ENCODE data around the gene C9orf40.

Gene C9orf40, protein sequence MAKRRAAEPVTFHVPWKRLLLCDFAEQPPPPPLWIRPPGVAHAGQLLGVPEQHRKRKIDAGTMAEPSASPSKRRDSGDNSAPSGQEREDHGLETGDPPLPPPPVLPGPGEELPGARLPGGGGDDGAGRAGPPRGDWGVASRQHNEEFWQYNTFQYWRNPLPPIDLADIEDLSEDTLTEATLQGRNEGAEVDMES

DNA sequence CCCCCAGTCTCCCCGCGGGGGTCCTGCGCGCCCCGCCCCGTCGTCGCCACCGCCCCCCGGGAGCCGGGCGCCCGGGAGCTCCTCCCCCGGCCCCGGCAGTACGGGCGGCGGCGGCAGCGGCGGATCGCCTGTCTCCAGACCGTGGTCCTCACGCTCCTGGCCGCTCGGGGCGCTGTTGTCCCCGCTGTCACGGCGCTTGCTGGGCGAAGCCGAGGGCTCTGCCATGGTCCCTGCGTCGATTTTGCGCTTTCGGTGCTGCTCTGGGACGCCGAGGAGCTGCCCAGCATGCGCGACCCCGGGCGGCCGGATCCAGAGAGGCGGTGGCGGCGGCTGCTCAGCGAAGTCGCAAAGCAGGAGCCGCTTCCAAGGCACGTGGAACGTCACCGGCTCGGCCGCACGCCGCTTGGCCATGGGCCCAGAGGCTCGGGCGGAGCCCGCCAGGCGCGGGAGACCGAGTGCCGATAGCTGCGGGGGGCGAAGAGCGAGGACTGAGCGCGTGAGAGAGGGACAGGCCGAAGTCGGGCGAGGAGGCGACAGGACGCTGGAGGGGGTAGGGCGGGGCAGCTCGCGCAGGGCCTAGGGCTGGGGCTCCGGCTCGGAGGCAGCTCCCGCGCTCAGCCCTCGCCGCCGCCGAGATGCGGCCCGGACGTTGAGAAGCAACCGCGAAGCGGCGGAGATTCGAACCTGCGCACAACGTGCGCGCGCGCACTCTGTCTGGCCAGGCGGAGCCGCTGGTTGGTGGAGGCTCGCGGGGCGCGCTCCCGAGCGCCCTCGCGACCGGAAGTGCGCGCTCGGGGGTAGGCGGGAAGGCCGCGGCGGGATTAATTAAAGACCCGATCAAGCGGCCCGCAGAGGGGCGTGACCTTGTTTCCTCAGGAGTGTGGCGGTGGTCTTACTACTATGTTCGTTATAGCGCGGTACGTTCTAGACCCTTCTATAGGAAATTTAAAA is at the start of gene C9orf40:
Gene C9orf40 (minus strand): TSS at position 712 of the 951 bp plus-strand sequence. CDS start 301 bp downstream, at position 411.
- intact Hi-C loops (cut with DNase I; ENCODE audit: low total_unique reads) = loop anchor here (5.0 kb wide), 2 partner anchors 75 to 135 kb away; partner anchors contain the start of genes CARNMT1, NMRK1 and OSTF1
- peak; percentile 78 to 83 for TF ChIP-seq CTCF (IDR thresholded peaks at IDR 0.05)
- no peaks in the 10 kb centered on the region for H3K9me3 ChIP-seq
- no peaks in the 10 kb centered on the region for H3K36me3 ChIP-seq
- peak within 1 kb of the TSS; percentile 98 for H3K27ac ChIP-seq
- DNase-seq = peak; percentile 85 to 92
- peak within 1 kb of the TSS; percentile 89 to 93 for H3K4me3 ChIP-seq
- H3K4me1 ChIP-seq = peaks cover 0 to 7% (median 3%) of the 10 kb centered on the region in 4 donors
- no peaks in the 10 kb centered on the region for H3K27me3 ChIP-seq

DNA sequence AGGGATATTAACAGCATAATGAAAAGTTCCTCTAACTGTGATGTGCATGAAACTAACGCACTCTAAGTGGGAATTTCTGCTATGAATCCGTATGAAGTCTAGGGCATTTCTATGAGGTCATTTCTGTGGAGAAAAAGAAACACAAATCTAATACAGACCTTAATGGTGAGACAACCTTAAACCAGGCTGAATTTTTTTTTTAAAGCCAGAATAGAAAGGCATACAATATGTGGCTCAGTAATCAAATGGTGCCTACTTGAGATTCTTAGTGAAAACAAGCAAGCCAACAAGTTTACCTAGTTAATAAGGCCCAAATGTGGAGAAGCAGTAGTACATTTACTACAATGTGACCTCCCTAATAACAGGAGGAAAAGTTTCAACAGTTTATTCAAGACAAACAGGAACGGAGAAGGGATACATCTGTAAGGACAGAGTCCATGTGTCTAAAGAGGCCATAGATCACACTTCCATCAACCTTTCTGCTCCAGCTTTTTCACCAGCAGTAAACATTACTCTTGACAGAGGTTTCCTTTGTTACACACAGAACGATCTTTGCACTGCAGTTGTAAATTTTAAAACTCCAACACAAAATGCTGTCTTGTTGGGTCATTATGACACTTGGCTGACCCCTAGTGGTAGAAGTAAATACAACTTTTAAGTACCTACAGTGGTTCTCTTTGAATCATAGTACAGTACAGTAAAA is 49.2 kb upstream of the C9orf40 start:
- intact Hi-C loops (cut with DNase I; ENCODE audit: low total_unique reads) = loop anchor here (5.0 kb wide), 1 partner anchor 225 kb away; no protein-coding TSS in a partner anchor
- Histone ChIP-seq H3K4me1 (no peaks in the 10 kb centered on the region), H3K27me3 (no peaks in the 10 kb centered on the region), H3K4me3 (no peak overlapping the region), H3K36me3 (no peaks in the 10 kb centered on the region), H3K27ac (no peak overlapping the region), H3K9me3 (no peaks in the 10 kb centered on the region)
- TF ChIP-seq CTCF (IDR thresholded peaks at IDR 0.05) = peak; percentile 72 to 83
- no peak for DNase-seq

DNA sequence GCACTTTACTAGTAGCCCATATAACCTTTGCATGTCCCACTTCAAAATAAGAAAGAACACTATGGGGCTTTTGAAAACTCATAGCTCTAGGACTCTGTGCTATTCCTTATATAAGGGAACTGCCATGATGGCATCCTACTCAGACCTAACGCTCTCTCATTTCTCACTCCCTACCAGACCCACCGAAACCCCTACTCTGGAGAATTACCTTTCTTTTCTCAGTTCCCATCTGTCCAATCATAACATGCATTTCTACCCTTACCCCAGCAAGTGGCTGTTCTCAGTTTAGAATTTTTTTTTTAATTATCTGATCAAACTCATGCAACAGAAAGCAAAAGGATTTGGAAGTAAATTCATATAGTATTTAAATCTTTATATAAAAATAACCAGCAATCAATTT is 48.1 kb upstream of the C9orf40 start:
- no peaks in the 10 kb centered on the region for H3K27me3 ChIP-seq
- no peaks in the 10 kb centered on the region for H3K9me3 ChIP-seq
- no peak overlapping the region for H3K4me3 ChIP-seq
- H3K36me3 ChIP-seq = peaks cover 4 to 5% (median 4%) of the 10 kb centered on the region in 3 donors
- H3K4me1 ChIP-seq = no peaks in the 10 kb centered on the region
- intact Hi-C loops (cut with DNase I; ENCODE audit: low total_unique reads) = loop anchor here (5.0 kb wide), 1 partner anchor 224 kb away; no protein-coding TSS in a partner anchor
- DNase-seq = no peak
- no peak overlapping the region for H3K27ac ChIP-seq
- no peak for TF ChIP-seq CTCF (IDR thresholded peaks at IDR 0.05)

DNA sequence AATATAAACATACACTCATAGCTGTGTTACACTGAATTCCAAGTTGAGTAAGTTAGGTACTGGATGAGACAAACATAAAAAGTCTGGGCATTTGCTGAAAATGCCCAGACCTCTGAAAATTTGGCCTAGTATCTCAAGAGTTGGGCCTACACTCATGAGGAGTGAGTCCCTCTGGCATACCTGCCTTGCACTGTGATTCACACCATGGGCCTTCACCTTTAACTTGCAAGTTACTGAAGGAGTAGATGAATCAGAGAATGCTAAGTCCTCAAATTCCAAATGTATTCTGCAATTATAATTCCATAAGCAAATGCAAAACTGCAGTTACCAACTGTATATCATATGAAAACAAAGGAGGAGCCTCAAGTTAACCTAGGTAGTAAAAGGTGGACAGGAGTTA is 32.3 kb upstream of the C9orf40 start:
- peaks cover 0 to 13% (median 0%) of the 10 kb centered on the region in 3 donors for H3K36me3 ChIP-seq
- no peak overlapping the region for H3K4me3 ChIP-seq
- intact Hi-C loops (cut with DNase I; ENCODE audit: low total_unique reads) = no loop called here
- no peaks in the 10 kb centered on the region for H3K9me3 ChIP-seq
- no peak for TF ChIP-seq CTCF (IDR thresholded peaks at IDR 0.05)
- DNase-seq = no peak
- no peaks in the 10 kb centered on the region for H3K27me3 ChIP-seq
- H3K4me1 ChIP-seq = no peaks in the 10 kb centered on the region
- no peak overlapping the region for H3K27ac ChIP-seq

DNA sequence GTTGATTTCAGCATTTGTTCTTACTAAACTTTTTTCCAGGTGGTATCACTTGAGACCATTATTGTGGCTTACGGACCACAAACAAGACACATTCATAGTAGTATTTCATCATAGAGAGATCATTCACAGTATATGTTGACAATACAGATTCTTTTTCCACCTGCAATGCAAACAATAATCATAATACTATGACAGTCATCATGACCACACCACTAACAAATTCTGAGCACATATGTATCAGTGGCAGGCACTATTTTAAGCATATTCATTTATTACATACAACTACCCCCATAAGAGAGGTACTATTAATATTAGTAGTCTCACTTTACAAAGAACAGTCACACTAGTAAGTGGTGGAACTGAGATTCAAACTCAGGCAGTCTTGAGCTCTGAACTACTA is 31.0 kb upstream of the C9orf40 start:
- peaks cover 0 to 13% (median 0%) of the 10 kb centered on the region in 3 donors for H3K36me3 ChIP-seq
- intact Hi-C loops (cut with DNase I; ENCODE audit: low total_unique reads) = no loop called here
- H3K4me3 ChIP-seq = no peak overlapping the region
- no peaks in the 10 kb centered on the region for H3K9me3 ChIP-seq
- no peaks in the 10 kb centered on the region for H3K27me3 ChIP-seq
- no peak for TF ChIP-seq CTCF (IDR thresholded peaks at IDR 0.05)
- no peak overlapping the region for H3K27ac ChIP-seq
- no peaks in the 10 kb centered on the region for H3K4me1 ChIP-seq
- DNase-seq = no peak

All from tibial artery (tissue), 4 donors.